ENCODE results near the gene LPA.
"Not testable (repeated sequence)": the region's sequence is repeated elsewhere in the genome, so short reads cannot be mapped to it uniquely, and the experiment has no call there.

DNA sequence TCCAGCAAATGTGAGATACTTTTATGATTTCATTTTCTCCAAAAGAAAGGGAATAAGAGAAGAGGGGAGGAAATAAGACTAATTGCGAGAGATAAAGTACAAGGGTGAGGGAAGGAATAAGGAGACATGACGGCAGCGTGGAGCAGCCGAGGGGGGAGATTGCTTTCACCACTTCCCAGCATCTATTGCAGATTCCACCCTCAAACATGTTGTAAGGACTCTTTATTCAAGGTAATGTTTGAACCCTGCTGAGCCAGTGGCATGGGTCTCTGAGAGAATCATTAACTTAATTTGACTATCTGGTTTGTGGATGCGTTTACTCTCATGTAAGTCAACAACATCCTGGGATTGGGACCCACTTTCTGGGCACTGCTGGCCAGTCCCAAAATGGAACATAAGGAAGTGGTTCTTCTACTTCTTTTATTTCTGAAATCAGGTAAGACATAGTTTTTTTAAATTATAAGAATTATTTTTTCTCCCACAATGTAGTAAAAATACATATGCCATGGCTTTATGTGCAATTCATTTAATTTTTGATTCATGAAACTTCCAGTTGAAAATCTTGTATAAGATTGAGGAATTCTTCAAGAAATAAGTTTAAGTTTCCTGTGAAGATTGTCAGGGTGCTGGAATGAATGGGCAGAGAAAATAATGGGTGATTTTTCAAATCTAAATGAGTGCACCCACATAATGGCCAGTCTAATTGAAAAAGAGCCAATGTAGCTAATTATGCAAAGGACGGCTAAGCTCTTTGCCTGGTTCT, 38.0 kb upstream of the LPA start, which contains the start of gene PLG:
- TF ChIP-seq CTCF (IDR thresholded peaks at IDR 0.05; ENCODE audit: low read depth, low read length); POLR2A (IDR thresholded peaks at IDR 0.05; ENCODE audit: extremely low read depth, insufficient read length); MAX (IDR thresholded peaks at IDR 0.05; ENCODE audit: low read depth, low read length); MYC (IDR thresholded peaks at IDR 0.05; ENCODE audit: low read depth, low read length): not testable (repeated sequence)

Measured in NB4 (cell line).